Measurements from ENCODE around the gene IKBKE.

Gene IKBKE

GRCh38 chr1:206455666-206456344 lies 14.5 kb upstream of the IKBKE start:
- DNase-seq, result no peak

GRCh38 chr1:206456577-206457370 lies 13.5 kb upstream of the IKBKE start:
- DNase-seq, result no peak

GRCh38 chr1:206457408-206458120 lies 12.7 kb upstream of the IKBKE start:
- DNase-seq, result no peak

GRCh38 chr1:206459703-206460102 lies 10.6 kb upstream of the IKBKE start:
- no peak for DNase-seq

- no peak for DNase-seq
These were observed 9.3 kb upstream of the IKBKE start for GRCh38 chr1:206460836-206461426.

GRCh38 chr1:206461602-206462455 lies 8.4 kb upstream of the IKBKE start:
- peak; percentile 49 for DNase-seq

- no peak for DNase-seq
These were observed 7.1 kb upstream of the IKBKE start for GRCh38 chr1:206463137-206463536.

- no peak for DNase-seq
These were observed 6.4 kb upstream of the IKBKE start for GRCh38 chr1:206463911-206464310.

- no peak for DNase-seq
These were observed 5.8 kb upstream of the IKBKE start for GRCh38 chr1:206464456-206464964.

- DNase-seq, result no peak
These were observed 4.3 kb upstream of the IKBKE start for GRCh38 chr1:206465951-206466350.

- no peak for DNase-seq
These were observed 3.2 kb upstream of the IKBKE start for GRCh38 chr1:206466840-206467649.

- DNase-seq, result no peak
These were observed 2.4 kb upstream of the IKBKE start for GRCh38 chr1:206467915-206468314.

GRCh38 chr1:206468571-206468970 lies 1.7 kb upstream of the IKBKE start:
- no peak for DNase-seq

- peak; percentile 38 for DNase-seq
These were observed 804 bp upstream of the IKBKE start for GRCh38 chr1:206469411-206469932.

GRCh38 chr1:206470692-206471414 lies 577 bp downstream of the IKBKE start:
- peak; percentile 83 for DNase-seq

GRCh38 chr1:206471415-206471801 lies 1.1 kb downstream of the IKBKE start:
- DNase-seq, result no peak

GRCh38 chr1:206472024-206472423 lies 1.7 kb downstream of the IKBKE start:
- no peak for DNase-seq

GRCh38 chr1:206472454-206472853 lies 2.2 kb downstream of the IKBKE start:
- DNase-seq, result peak; percentile 81

GRCh38 chr1:206472886-206473285 lies 2.6 kb downstream of the IKBKE start:
- DNase-seq, result peak; percentile 59

- DNase-seq, result no peak
These were observed 5.8 kb downstream of the IKBKE start for GRCh38 chr1:206476058-206476457.
